Gastroesophageal sphincter (tissue), 3 donors: ENCODE data around the gene ANLN.

ENCODE experiments used
- CTCF ChIP-seq, 4 experiments: fragments of 200-600 bp in 2 of 4; fragments of 450-650 bp in 2 of 4; sonication (generic) in 1 of 4; IDR thresholded peaks; one replicate each; pipeline ENCODE4 v1.5.1; 2017 to 2019; ENCODE audit warnings: antibody characterized with exemption in 4 of 4, mild to moderate bottlenecking in 2 of 4, moderate library complexity in 2 of 4
- EP300 ChIP-seq: sonication (generic); formaldehyde crosslinking; IDR thresholded peaks from one replicate; pipeline ENCODE4 v1.6.1; 2017; ENCODE audit warnings: antibody characterized with exemption, mild to moderate bottlenecking
- POLR2A ChIP-seq, 2 donors: fragments of 450-650 bp; IDR thresholded peaks; one replicate each; pipeline ENCODE4 v1.6.1; 2017; ENCODE audit warnings: antibody characterized with exemption in 2 of 2, mild to moderate bottlenecking in 2 of 2, moderate library complexity in 1 of 2
- POLR2AphosphoS5 ChIP-seq: sonication (generic); formaldehyde crosslinking; IDR thresholded peaks from one replicate; pipeline ENCODE4 v1.6.1; 2017; ENCODE audit warnings: antibody characterized with exemption

GRCh38 chr7:36468370-36469101, 78.9 kb downstream of the ANLN start:
- TF ChIP-seq CTCF (IDR thresholded peaks at IDR 0.05), result no peak
- TF ChIP-seq POLR2AphosphoS5, result no peak
- TF ChIP-seq EP300, result no peak
- TF ChIP-seq POLR2A (IDR thresholded peaks at IDR 0.05), result no peak
